Measurements from ENCODE around the gene PEAR1. TPM values are rescaled to one million over a fixed set of nuclear protein-coding genes. Genes with fewer than 3 reads are reported as not detected.

The PEAR1 gene
- total and polyA plus RNA-seq, 4 donors = 3.5 to 12.7 (median 8.6) TPM

DNA sequence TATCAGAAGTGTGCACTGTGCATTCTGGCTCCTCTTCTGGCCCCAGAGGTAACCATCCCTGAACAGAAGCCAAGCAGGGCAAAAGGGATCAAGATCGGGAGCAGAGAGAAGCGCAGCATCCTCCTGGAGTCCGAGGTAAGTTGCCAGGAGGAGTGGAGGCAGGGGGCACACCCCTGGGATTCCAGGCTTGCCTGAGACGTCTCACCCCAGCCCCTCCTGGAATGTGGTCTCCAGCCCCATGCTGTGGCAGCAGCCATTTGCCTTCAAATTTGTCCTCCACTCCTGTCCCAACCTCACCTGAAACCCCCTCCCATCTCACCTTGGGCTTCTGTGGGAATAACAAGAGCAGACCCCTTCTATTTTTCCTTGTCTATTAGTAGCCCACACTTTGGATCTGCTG, 37.0 kb downstream of the PEAR1 start:
- peaks cover 38% of the 10 kb centered on the region for H3K27me3 ChIP-seq (ENCODE audit: control insufficient read depth, insufficient read depth, low read length)
- no peak overlapping the region for H3K4me3 ChIP-seq (ENCODE audit: low read depth, low read length)
- WGBS (ENCODE audit: insufficient coverage) = 65% methylated on average over 4 of the region's 4 CpGs
- peaks cover 29% of the 10 kb centered on the region for H3K4me1 ChIP-seq (ENCODE audit: control insufficient read depth, insufficient read depth, low read length)
- no peak overlapping the region for H3K27ac ChIP-seq (ENCODE audit: low read depth, low read length)
- peaks cover 23% of the 10 kb centered on the region for H3K36me3 ChIP-seq (ENCODE audit: control insufficient read depth, insufficient read depth, low read length)
- no peaks in the 10 kb centered on the region for H3K9me3 ChIP-seq (ENCODE audit: control insufficient read depth, insufficient read depth, low read length)
- DNase-seq (ENCODE audit: low read depth in 4 of 6, low spot score in 6 of 6) = no peak

DNA sequence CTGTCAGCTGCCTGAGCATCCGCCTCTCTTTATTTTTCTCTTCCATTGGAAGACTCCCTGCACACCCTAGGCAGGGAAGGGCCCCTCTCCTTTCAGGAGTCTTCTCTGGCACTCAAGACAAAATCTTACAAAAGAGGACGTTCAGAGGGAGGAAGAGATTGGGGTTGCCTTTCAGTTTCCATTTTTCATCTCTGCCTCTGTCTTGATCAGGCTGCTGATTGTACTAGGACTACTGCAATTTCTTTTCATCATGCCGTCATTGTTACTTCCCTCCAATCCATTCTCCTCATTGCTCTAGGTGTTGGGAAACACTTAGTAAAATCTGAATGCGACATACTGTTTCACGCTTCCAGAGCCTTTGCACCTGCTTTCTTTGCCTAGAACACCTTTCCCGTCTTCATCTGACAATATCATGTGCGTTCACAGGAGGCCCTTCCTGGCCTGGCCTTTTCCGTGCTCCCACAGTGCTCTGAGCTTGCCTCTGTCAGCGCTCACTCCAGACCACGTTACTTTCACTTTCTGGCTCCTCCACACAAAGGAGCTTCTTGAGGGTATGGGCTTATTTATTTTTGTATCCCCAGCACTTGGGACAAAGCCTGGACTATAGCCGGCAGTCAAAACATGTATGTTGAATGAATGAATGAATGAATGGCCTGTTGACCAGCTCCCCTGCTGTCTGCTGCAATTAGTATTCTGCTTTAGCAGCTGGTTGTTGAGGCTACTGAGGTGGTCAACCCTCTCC, 37.9 kb downstream of the PEAR1 start:
- H3K36me3 ChIP-seq (ENCODE audit: control insufficient read depth, insufficient read depth, low read length) = peaks cover 30% of the 10 kb centered on the region
- H3K27me3 ChIP-seq (ENCODE audit: control insufficient read depth, insufficient read depth, low read length) = peaks cover 33% of the 10 kb centered on the region
- peak in 2 of 6 donors; percentile 5 to 48 for DNase-seq (ENCODE audit: low read depth in 4 of 6, low spot score in 6 of 6)
- H3K9me3 ChIP-seq (ENCODE audit: control insufficient read depth, insufficient read depth, low read length) = no peaks in the 10 kb centered on the region
- WGBS (ENCODE audit: insufficient coverage) = 58% methylated on average over 7 of the region's 11 CpGs
- peaks cover 29% of the 10 kb centered on the region for H3K4me1 ChIP-seq (ENCODE audit: control insufficient read depth, insufficient read depth, low read length)
- H3K4me3 ChIP-seq (ENCODE audit: low read depth, low read length) = no peak overlapping the region
- H3K27ac ChIP-seq (ENCODE audit: low read depth, low read length) = no peak overlapping the region

DNA sequence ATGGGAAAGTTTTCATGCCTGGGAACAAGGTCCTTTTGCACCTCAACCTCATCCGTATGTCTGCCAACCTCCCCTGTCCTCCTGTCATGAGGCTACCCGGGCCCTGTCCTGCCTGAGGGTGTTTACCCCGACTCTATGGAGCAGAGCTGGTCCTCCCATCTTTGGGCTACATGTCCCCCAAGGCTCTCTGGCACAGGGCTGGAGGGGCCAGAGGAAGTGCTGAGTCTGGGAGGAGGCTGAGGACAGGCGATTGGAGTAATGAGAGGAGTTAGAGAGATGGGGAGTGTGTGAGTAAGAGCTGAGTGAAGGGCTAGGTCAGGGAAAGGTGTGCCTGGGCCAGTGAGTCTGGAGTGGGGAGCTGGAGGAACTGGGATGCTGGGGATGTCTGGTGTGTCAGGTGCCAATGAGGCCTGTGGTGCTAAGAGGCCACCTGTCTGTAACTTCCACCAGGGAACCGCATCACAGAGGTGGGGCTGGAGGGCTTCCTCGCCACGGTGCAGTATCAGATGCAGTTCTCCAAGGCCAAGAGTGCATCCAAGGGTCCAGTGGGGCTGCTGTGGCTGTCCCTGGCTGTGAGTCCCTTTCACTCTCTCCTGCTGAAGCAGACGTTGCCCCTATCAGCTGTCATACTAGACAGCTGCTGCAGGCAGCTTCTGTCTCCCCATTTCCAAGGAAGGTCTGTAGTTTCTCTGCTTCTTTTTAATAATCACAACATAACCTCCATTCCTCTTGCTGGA, 38.6 kb downstream of the PEAR1 start:
- peaks cover 25% of the 10 kb centered on the region for H3K27me3 ChIP-seq (ENCODE audit: control insufficient read depth, insufficient read depth, low read length)
- no peak overlapping the region for H3K27ac ChIP-seq (ENCODE audit: low read depth, low read length)
- H3K9me3 ChIP-seq (ENCODE audit: control insufficient read depth, insufficient read depth, low read length) = no peaks in the 10 kb centered on the region
- H3K36me3 ChIP-seq (ENCODE audit: control insufficient read depth, insufficient read depth, low read length) = peaks cover 37% of the 10 kb centered on the region
- no peak overlapping the region for H3K4me3 ChIP-seq (ENCODE audit: low read depth, low read length)
- 48% methylated on average over 5 of the region's 8 CpGs for WGBS (ENCODE audit: insufficient coverage)
- peaks cover 27% of the 10 kb centered on the region for H3K4me1 ChIP-seq (ENCODE audit: control insufficient read depth, insufficient read depth, low read length)
- DNase-seq (ENCODE audit: low read depth in 4 of 6, low spot score in 6 of 6) = no peak

DNA sequence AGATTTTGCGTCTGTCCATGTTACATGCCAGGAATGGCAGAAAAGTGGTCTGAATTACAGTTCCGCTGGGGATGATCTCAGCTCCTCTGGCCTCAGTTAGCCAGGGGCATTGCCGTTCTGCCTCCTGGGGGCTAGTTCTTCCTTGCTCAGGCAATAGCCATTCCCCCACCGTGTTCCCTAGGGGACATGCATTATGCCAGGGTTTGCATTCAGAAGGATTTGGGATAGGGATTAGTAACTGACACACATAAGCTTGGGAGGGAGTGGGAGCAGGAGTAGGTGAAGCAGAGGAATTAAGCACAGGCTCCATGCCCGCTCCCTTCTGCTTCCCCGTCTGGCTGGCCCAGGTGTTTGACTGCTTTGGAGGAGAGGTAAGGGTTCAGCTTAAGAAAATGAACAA, 39.6 kb downstream of the PEAR1 start:
- Histone ChIP-seq H3K4me1 (ENCODE audit: control insufficient read depth, insufficient read depth, low read length) (peaks cover 18% of the 10 kb centered on the region), H3K9me3 (ENCODE audit: control insufficient read depth, insufficient read depth, low read length) (no peaks in the 10 kb centered on the region), H3K36me3 (ENCODE audit: control insufficient read depth, insufficient read depth, low read length) (peaks cover 44% of the 10 kb centered on the region), H3K27ac (ENCODE audit: low read depth, low read length) (no peak overlapping the region), H3K27me3 (ENCODE audit: control insufficient read depth, insufficient read depth, low read length) (peaks cover 15% of the 10 kb centered on the region), H3K4me3 (ENCODE audit: low read depth, low read length) (no peak overlapping the region)
- 91% methylated on average over 5 of the region's 6 CpGs for WGBS (ENCODE audit: insufficient coverage)
- no peak for DNase-seq (ENCODE audit: low read depth in 4 of 6, low spot score in 6 of 6)

DNA sequence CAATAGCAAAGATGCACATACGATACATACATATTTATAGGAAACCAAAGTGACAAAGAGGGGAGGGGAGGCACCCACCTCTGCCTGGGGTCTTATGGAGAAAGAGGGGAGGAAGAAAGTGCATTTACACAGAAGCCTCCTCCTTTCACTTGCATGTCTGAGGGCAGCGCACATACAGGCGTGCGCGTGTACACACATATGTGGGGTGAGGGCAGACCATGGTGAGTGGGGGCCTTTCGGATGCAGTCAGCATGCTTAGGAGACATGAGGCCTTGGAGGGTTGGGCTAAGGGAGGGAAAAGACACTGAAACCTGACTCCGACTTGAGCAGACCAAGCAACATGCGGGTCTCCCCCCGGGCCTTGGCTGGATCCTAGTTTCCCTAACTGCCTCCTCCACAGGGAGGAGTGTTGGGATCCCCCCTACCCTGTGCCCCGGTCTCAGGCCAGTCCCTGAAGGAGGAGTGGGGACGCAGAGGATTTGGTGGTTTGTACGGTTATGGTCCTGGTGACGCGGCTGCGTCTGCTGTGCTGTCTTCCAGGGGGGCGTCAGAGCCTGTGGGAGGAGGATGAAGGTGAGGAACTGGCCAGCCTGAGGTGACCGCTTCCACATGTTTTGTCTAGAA, 42.1 kb downstream of the PEAR1 start:
- DNase-seq (ENCODE audit: low read depth in 4 of 6, low spot score in 6 of 6) = no peak
- WGBS (ENCODE audit: insufficient coverage) = 82% methylated on average over 7 of the region's 17 CpGs
- Histone ChIP-seq H3K36me3 (ENCODE audit: control insufficient read depth, insufficient read depth, low read length) (peaks cover 68% of the 10 kb centered on the region), H3K9me3 (ENCODE audit: control insufficient read depth, insufficient read depth, low read length) (no peaks in the 10 kb centered on the region), H3K27me3 (ENCODE audit: control insufficient read depth, insufficient read depth, low read length) (no peaks in the 10 kb centered on the region), H3K27ac (ENCODE audit: low read depth, low read length) (no peak overlapping the region), H3K4me3 (ENCODE audit: low read depth, low read length) (no peak overlapping the region), H3K4me1 (ENCODE audit: control insufficient read depth, insufficient read depth, low read length) (peaks cover 16% of the 10 kb centered on the region)

DNA sequence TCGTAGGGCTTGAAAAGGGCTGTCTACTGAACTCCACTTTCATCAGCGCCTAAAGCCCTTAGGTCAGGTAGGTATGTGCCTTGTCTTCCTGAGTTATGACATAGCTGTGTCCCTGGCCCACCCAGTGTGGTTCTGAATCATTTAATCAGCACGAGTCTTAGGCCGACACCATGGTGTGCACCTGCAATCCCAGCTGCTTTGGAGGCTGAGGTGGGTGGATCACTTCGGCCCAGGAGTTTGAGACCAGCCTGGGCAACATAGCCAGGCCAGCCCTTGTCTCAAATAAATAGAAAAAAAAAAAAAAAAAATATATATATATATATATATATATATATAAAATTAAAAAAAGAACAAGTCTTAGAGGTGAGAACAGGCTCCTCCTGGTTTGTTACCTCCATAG, 42.7 kb downstream of the PEAR1 start:
- no peaks in the 10 kb centered on the region for H3K9me3 ChIP-seq (ENCODE audit: control insufficient read depth, insufficient read depth, low read length)
- no CpG with 5 or more reads among the region's 5 CpGs for WGBS (ENCODE audit: insufficient coverage)
- DNase-seq (ENCODE audit: low read depth in 4 of 6, low spot score in 6 of 6) = no peak
- H3K27ac ChIP-seq (ENCODE audit: low read depth, low read length) = no peak overlapping the region
- peaks cover 73% of the 10 kb centered on the region for H3K36me3 ChIP-seq (ENCODE audit: control insufficient read depth, insufficient read depth, low read length)
- peaks cover 11% of the 10 kb centered on the region for H3K4me1 ChIP-seq (ENCODE audit: control insufficient read depth, insufficient read depth, low read length)
- no peaks in the 10 kb centered on the region for H3K27me3 ChIP-seq (ENCODE audit: control insufficient read depth, insufficient read depth, low read length)
- H3K4me3 ChIP-seq (ENCODE audit: low read depth, low read length) = no peak overlapping the region

DNA sequence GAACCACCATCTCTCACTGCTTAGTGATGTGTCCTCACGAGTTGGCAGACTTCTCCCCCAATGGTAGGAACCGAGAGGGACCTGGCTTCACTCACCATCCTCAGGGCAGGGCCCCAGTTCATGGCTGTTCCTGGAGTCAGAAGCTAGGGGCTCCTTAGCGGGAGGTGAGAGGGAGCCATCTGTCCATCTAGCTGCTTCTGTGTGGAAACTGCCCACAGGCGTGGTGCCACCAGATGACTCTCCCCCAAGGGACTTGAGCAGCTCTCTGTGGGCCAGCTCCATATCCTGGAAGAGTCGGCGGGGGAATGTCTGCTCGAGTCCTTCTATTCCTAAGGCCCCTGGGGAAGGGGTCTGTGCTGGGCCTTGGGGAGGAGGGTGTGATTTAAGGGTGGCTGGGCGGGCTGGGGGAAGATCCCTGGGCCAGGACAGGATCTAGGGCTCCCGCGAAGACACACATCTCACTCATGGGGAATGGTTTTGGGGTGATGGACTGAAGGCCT, 43.3 kb downstream of the PEAR1 start:
- H3K9me3 ChIP-seq (ENCODE audit: control insufficient read depth, insufficient read depth, low read length) = no peaks in the 10 kb centered on the region
- peaks cover 7% of the 10 kb centered on the region for H3K4me1 ChIP-seq (ENCODE audit: control insufficient read depth, insufficient read depth, low read length)
- no peak for DNase-seq (ENCODE audit: low read depth in 4 of 6, low spot score in 6 of 6)
- H3K36me3 ChIP-seq (ENCODE audit: control insufficient read depth, insufficient read depth, low read length) = peaks cover 79% of the 10 kb centered on the region
- no peak overlapping the region for H3K27ac ChIP-seq (ENCODE audit: low read depth, low read length)
- H3K4me3 ChIP-seq (ENCODE audit: low read depth, low read length) = no peak overlapping the region
- no peaks in the 10 kb centered on the region for H3K27me3 ChIP-seq (ENCODE audit: control insufficient read depth, insufficient read depth, low read length)
- WGBS (ENCODE audit: insufficient coverage) = 75% methylated on average over 10 of the region's 10 CpGs

DNA sequence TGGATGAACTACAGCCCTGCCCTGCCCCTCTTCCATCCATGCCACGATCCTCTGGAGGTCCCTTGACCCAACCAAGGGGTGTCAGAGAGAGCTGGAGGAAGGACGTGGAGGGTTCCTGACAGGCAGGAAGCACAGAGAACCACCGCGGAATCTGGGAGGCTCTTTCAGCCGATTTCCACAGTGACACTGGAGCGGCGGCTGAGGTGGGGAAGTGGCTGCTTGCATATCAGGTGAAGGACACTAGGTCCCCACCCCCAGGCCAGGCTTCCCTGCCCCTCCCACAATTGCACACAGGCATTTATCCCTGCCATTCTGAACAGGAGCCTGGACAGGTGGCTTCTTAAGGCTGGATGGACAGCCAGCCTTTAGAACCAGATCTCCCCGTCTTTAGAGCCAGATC, 44.4 kb downstream of the PEAR1 start:
- no peak overlapping the region for H3K27ac ChIP-seq (ENCODE audit: low read depth, low read length)
- no peaks in the 10 kb centered on the region for H3K27me3 ChIP-seq (ENCODE audit: control insufficient read depth, insufficient read depth, low read length)
- DNase-seq (ENCODE audit: low read depth in 4 of 6, low spot score in 6 of 6) = no peak
- H3K36me3 ChIP-seq (ENCODE audit: control insufficient read depth, insufficient read depth, low read length) = peaks cover 85% of the 10 kb centered on the region
- H3K4me1 ChIP-seq (ENCODE audit: control insufficient read depth, insufficient read depth, low read length) = no peaks in the 10 kb centered on the region
- no peak overlapping the region for H3K4me3 ChIP-seq (ENCODE audit: low read depth, low read length)
- no peaks in the 10 kb centered on the region for H3K9me3 ChIP-seq (ENCODE audit: control insufficient read depth, insufficient read depth, low read length)
- 95% methylated on average over 5 of the region's 8 CpGs for WGBS (ENCODE audit: insufficient coverage)

DNA sequence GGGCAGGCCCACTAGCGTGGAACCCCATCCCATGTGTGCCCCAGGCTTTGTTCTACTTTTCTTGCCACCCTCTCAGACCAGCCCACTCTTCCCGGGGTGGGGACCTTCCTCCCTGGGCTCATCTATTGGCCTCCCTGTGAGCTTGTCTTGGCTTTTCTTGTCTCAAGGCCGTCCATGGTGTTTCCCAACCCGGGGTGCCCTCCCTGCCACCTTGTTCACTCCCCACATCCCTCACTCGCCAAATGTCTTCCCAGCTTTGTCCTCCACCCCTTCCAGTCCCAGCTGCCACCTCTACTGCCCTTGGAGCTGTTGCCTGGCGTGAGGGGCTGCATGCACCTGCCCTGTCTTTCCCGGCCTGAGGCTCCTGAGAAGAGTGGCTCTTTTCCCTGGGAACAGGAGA, 45.3 kb downstream of the PEAR1 start:
- H3K27ac ChIP-seq (ENCODE audit: low read depth, low read length) = no peak overlapping the region
- WGBS (ENCODE audit: insufficient coverage) = 94% methylated on average over 7 of the region's 7 CpGs
- no peak for DNase-seq (ENCODE audit: low read depth in 4 of 6, low spot score in 6 of 6)
- H3K4me1 ChIP-seq (ENCODE audit: control insufficient read depth, insufficient read depth, low read length) = no peaks in the 10 kb centered on the region
- no peaks in the 10 kb centered on the region for H3K9me3 ChIP-seq (ENCODE audit: control insufficient read depth, insufficient read depth, low read length)
- peaks cover 93% of the 10 kb centered on the region for H3K36me3 ChIP-seq (ENCODE audit: control insufficient read depth, insufficient read depth, low read length)
- H3K4me3 ChIP-seq (ENCODE audit: low read depth, low read length) = no peak overlapping the region
- no peaks in the 10 kb centered on the region for H3K27me3 ChIP-seq (ENCODE audit: control insufficient read depth, insufficient read depth, low read length)

All from spinal cord (tissue), 10 donors.